Activated CD8-positive, alpha-beta memory T cell treated with anti-CD3 and anti-CD28 coated beads for 36 hours (primary cell): ENCODE results near the gene HSH2D. TPM values are rescaled to one million over a fixed set of nuclear protein-coding genes. Genes with fewer than 3 reads are reported as not detected.

ENCODE experiments used
- CTCF ChIA-PET: fragments of 350-600 bp; sonication (Branson Sonifier 250); formaldehyde crosslinking; loops from one replicate; lab custom pipeline; 2021; ENCODE audit warnings: antibody characterized with exemption; lab: Charles Lee
- POLR2A ChIA-PET: fragments of 350-600 bp; sonication (Branson Sonifier 250); formaldehyde crosslinking; loops from one replicate; lab custom pipeline; 2021; ENCODE audit warnings: antibody characterized with exemption; lab: Charles Lee
- total RNA-seq, 2 experiments: library from RNA; stranded (reverse); gene quantifications; one replicate each; pipeline ENCODE4 v1.2.3, GENCODE V29; 2021

Gene HSH2D
- 10 to 100 TPM; 11.8 to 13.6 TPM for total RNA-seq

- ChIA-PET POLR2A (interaction anchor here (0.7 to 2.1 kb wide), 4 partner anchors 10 to 73 kb away, joined by 3 to 7 read pairs (median 4); no protein-coding TSS in a partner anchor), CTCF (interaction anchor here (0.8 to 2.3 kb wide), 8 partner anchors 20 to 102 kb away, joined by 3 to 9 read pairs (median 3); partner anchors contain the start of gene FAM32A)
These were observed at the start of gene HSH2D for GRCh38 chr19:16143399-16144215. HSH2D (plus strand) TSS chr19:16143685; CDS start chr19:16148751, 5,066 bp downstream.

- ChIA-PET CTCF (interaction anchor here (0.7 to 1.2 kb wide), 4 partner anchors 8 to 28 kb away, joined by 3 to 6 read pairs (median 4); partner anchors contain the start of gene RAB8A), POLR2A (interaction anchor here (0.7 to 2.1 kb wide), 4 partner anchors 8 to 570 kb away, joined by 3 to 9 read pairs (median 4); no protein-coding TSS in a partner anchor)
These were observed 49.0 kb upstream of the HSH2D start for GRCh38 chr19:16094360-16095070.

- POLR2A ChIA-PET = interaction anchor here (0.7 to 2.1 kb wide), 5 partner anchors 9 to 570 kb away, joined by 3 to 9 read pairs (median 3); no protein-coding TSS in a partner anchor
- CTCF ChIA-PET = interaction anchor here (0.7 to 1.2 kb wide), 7 partner anchors 9 to 521 kb away, joined by 3 to 6 read pairs (median 3); partner anchors contain the start of genes FAM32A and RAB8A
These were observed 48.4 kb upstream of the HSH2D start for GRCh38 chr19:16095071-16095571.

GRCh38 chr19:16096280-16096855, 47.1 kb upstream of the HSH2D start:
- CTCF ChIA-PET = interaction anchor here (0.7 to 1.0 kb wide), 2 partner anchors 20 to 1874 kb away, joined by 3 to 4 read pairs; partner anchors contain the start of gene TPM4
- POLR2A ChIA-PET = interaction anchor here (0.7 to 2.1 kb wide), 3 partner anchors 10 to 252 kb away, joined by 5 to 9 read pairs (median 6); no protein-coding TSS in a partner anchor

GRCh38 chr19:16098416-16098768, 45.1 kb upstream of the HSH2D start:
- ChIA-PET CTCF (interaction anchor here (1.4 to 2.9 kb wide), 2 partner anchors 11 to 13 kb away, joined by 3 to 12 read pairs; no protein-coding TSS in a partner anchor), POLR2A (interaction anchor here (0.7 kb wide), 1 partner anchor 13 kb away, joined by 3 read pairs; no protein-coding TSS in a partner anchor)

- POLR2A ChIA-PET = interaction anchor here (0.7 kb wide), 2 partner anchors 14 to 28 kb away, joined by 3 to 5 read pairs; no protein-coding TSS in a partner anchor
- CTCF ChIA-PET = interaction anchor here (1.4 to 2.9 kb wide), 2 partner anchors 12 kb away, joined by 3 to 12 read pairs; no protein-coding TSS in a partner anchor
These were observed 44.7 kb upstream of the HSH2D start for GRCh38 chr19:16098821-16099220.

GRCh38 chr19:16099314-16099965, 44.0 kb upstream of the HSH2D start:
- CTCF ChIA-PET = interaction anchor here (1.4 to 2.9 kb wide), 3 partner anchors 12 to 58 kb away, joined by 3 to 12 read pairs (median 6); no protein-coding TSS in a partner anchor
- POLR2A ChIA-PET = interaction anchor here (0.7 to 0.9 kb wide), 4 partner anchors 10 to 28 kb away, joined by 3 to 5 read pairs (median 4); no protein-coding TSS in a partner anchor

GRCh38 chr19:16100524-16100923, 43.0 kb upstream of the HSH2D start:
- CTCF ChIA-PET = interaction anchor here (1.6 to 2.9 kb wide), 2 partner anchors 13 to 59 kb away, joined by 6 to 12 read pairs; no protein-coding TSS in a partner anchor
- POLR2A ChIA-PET = no interaction called here

- CTCF ChIA-PET = interaction anchor here (1.4 kb wide), 1 partner anchor 42 kb away, joined by 3 read pairs; no protein-coding TSS in a partner anchor
- POLR2A ChIA-PET = no interaction called here
These were observed 38.8 kb upstream of the HSH2D start for GRCh38 chr19:16104722-16105121.

- POLR2A ChIA-PET = no interaction called here
These were observed 37.4 kb upstream of the HSH2D start for GRCh38 chr19:16106121-16106520.

GRCh38 chr19:16111160-16111908, 32.2 kb upstream of the HSH2D start, which contains the start of gene RAB8A:
RAB8A (plus strand) TSS chr19:16111889; CDS start chr19:16111902, 13 bp downstream.
- CTCF ChIA-PET = interaction anchor here (0.7 to 2.1 kb wide), 15 partner anchors 12 to 71 kb away, joined by 3 to 10 read pairs (median 5); partner anchors contain the start of gene TPM4
- POLR2A ChIA-PET = interaction anchor here (0.7 to 2.1 kb wide), 5 partner anchors 12 to 118 kb away, joined by 3 to 11 read pairs (median 3); partner anchors contain the start of gene TPM4

More at GRCh38 chr19:16106121-16106520, 37.4 kb upstream of the HSH2D start:
- CTCF ChIA-PET = interaction anchor here (1.0 kb wide), 1 partner anchor 38 kb away, joined by 3 read pairs; the partner anchor contains the start of gene HSH2D

GRCh38 chr19:16111909-16112752, 31.4 kb upstream of the HSH2D start:
- POLR2A ChIA-PET = interaction anchor here (2.1 kb wide), 1 partner anchor 35 kb away, joined by 11 read pairs; the partner anchor contains the start of gene TPM4
- CTCF ChIA-PET = interaction anchor here (0.7 to 2.1 kb wide), 8 partner anchors 17 to 70 kb away, joined by 3 to 10 read pairs (median 5); no protein-coding TSS in a partner anchor

GRCh38 chr19:16112778-16113177, 30.7 kb upstream of the HSH2D start:
- ChIA-PET CTCF (interaction anchor here (0.7 to 1.4 kb wide), 4 partner anchors 18 to 71 kb away, joined by 3 to 4 read pairs (median 4); no protein-coding TSS in a partner anchor), POLR2A (no interaction called here)

- ChIA-PET CTCF (interaction anchor here (0.6 to 1.4 kb wide), 4 partner anchors 19 to 72 kb away, joined by 3 to 4 read pairs (median 4); no protein-coding TSS in a partner anchor), POLR2A (no interaction called here)
These were observed 29.8 kb upstream of the HSH2D start for GRCh38 chr19:16113727-16114126.
